Lower leg skin (tissue), 4 donors: ENCODE data around the gene PRXL2B. TPM values are rescaled to one million over a fixed set of nuclear protein-coding genes. Genes with fewer than 3 reads are reported as not detected.

ENCODE experiments used
- DNase-seq, 2 donors: peaks; one replicate each; pipeline ENCODE4 v3.0.0-alpha.2; 2019; ENCODE audit warnings: low spot score in 2 of 2
- H3K4me3 ChIP-seq: fragments of 200-600 bp; sonication (generic); 2 replicates; pipeline ENCODE4 v1.5.1; 2017; ENCODE audit warnings: mild to moderate bottlenecking, low read depth; ENCODE audit not compliant: poor library complexity, severe bottlenecking
- CTCF ChIP-seq, 3 donors: fragments of 450-650 bp; IDR thresholded peaks; one replicate each; pipeline ENCODE4 v1.5.1; 2016; ENCODE audit warnings: antibody characterized with exemption in 3 of 3, mild to moderate bottlenecking in 3 of 3, moderate library complexity in 2 of 3
- POLR2A ChIP-seq, 2 donors: fragments of 450-650 bp; IDR thresholded peaks; one replicate each; pipeline ENCODE4 v1.6.1; 2016 to 2017; ENCODE audit warnings: antibody characterized with exemption in 2 of 2, mild to moderate bottlenecking in 1 of 2, moderate library complexity in 1 of 2
- WGBS, 2 donors: methylation state at CpG; one replicate each; pipeline ENCODE4 v1.1.5; 2018; 5-methylcytosine and 5-hydroxymethylcytosine counted together
- intact Hi-C: fragments of 100-400 bp; cut with DNase I; formaldehyde crosslinking; loops from one replicate; pipeline ENCODE4 v1.15.0; 2023; ENCODE audit warnings: low total_unique reads
- total RNA-seq, 4 donors: library from RNA; depleted of rRNA; stranded (reverse); fragments of >200 nt; gene quantifications; one replicate each; pipeline ENCODE4 v1.1.0, GENCODE V29; 2016

PRXL2B gene
- total RNA-seq, 4 donors from 2014 or later = 5.6 to 16.4 (median 12.0) TPM

- intact Hi-C loops = no loop called here
- TF ChIP-seq CTCF (IDR thresholded peaks at IDR 0.05) (no peak), POLR2A (IDR thresholded peaks at IDR 0.05) (no peak)
- 68 to 69% methylated on average over 13 to 15 of the region's 26 CpGs for WGBS, 2 donors
- no peak for DNase-seq
- no peak overlapping the region for H3K4me3 ChIP-seq
Observed at GRCh38 chr1:2593251-2593878, 6.8 kb downstream of the PRXL2B start.

GRCh38 chr1:2594001-2594640, 7.5 kb downstream of the PRXL2B start:
- no peak for DNase-seq
- H3K4me3 ChIP-seq = no peak overlapping the region
- no peak for TF ChIP-seq POLR2A (IDR thresholded peaks at IDR 0.05)
- no peak for TF ChIP-seq CTCF (IDR thresholded peaks at IDR 0.05)
- WGBS, 2 donors = 31% methylated on average over 19 to 20 of the region's 20 CpGs
- intact Hi-C loops = no loop called here

GRCh38 chr1:2594641-2595131, 8.1 kb downstream of the PRXL2B start:
- intact Hi-C loops = no loop called here
- H3K4me3 ChIP-seq = no peak overlapping the region
- 83 to 86% methylated on average over 16 to 17 of the region's 17 CpGs for WGBS, 2 donors
- TF ChIP-seq POLR2A (IDR thresholded peaks at IDR 0.05) (no peak), CTCF (IDR thresholded peaks at IDR 0.05) (no peak)
- DNase-seq = no peak

- DNase-seq = no peak
- TF ChIP-seq CTCF (IDR thresholded peaks at IDR 0.05) (no peak), POLR2A (IDR thresholded peaks at IDR 0.05) (no peak)
- no peak overlapping the region for H3K4me3 ChIP-seq
- WGBS, 2 donors = 76 to 95% methylated on average over 8 to 19 of the region's 19 CpGs
- intact Hi-C loops = no loop called here
Observed at GRCh38 chr1:2595261-2595811, 8.8 kb downstream of the PRXL2B start.

GRCh38 chr1:2595812-2596529, 9.4 kb downstream of the PRXL2B start:
- no peak for DNase-seq

More at GRCh38 chr1:2595812-2596529, 9.4 kb downstream of the PRXL2B start:
- intact Hi-C loops = no loop called here
- TF ChIP-seq CTCF (IDR thresholded peaks at IDR 0.05) (no peak), POLR2A (IDR thresholded peaks at IDR 0.05) (no peak)
- WGBS, 2 donors = 84 to 86% methylated on average over 22 to 30 of the region's 31 CpGs
- H3K4me3 ChIP-seq = no peak overlapping the region
